IMR-90 (cell line): ENCODE results near the gene PPM1D. TPM values are rescaled to one million over a fixed set of nuclear protein-coding genes. Genes with fewer than 3 reads are reported as not detected.
A peak's percentile ranks its signal among the peaks of the same experiment; 100 is the strongest.

Source experiments
- ATAC-seq: fragments of 200-7000 bp; cut with Tn5 transposase; 2 replicates; pipeline ENCODE4 v1.9.1; 2020; ENCODE audit warnings: low read depth, mild to moderate bottlenecking, moderate library complexity
- BruUV-seq: library from RNA; stranded (reverse); fragments of 400-500 nt; replicated peaks from 2 replicates; lab custom pipeline; 2021; lab: Mats Ljungman, UMichigan
- CTCF ChIA-PET: fragments of 300-600 bp; formaldehyde crosslinking; extraction: SDS; loops from one replicate; lab custom pipeline; 2021; ENCODE audit warnings: antibody characterized with exemption; lab: Yijun Ruan, JAX
- POLR2A ChIA-PET: fragments of 300-600 bp; sonication (Branson Sonifier 250); formaldehyde crosslinking; loops from one replicate; lab custom pipeline; 2022; ENCODE audit warnings: antibody characterized with exemption; ENCODE audit not compliant: unreplicated experiment; lab: Charles Lee
- DNase-seq: peaks from one replicate; pipeline ENCODE4 v3.0.0; 2013
- H2AFZ ChIP-seq: replicated peaks from 2 replicates; pipeline ENCODE3; 2013; ENCODE audit warnings: low read length, mild to moderate bottlenecking; ENCODE audit not compliant: poor library complexity
- H2AK5ac ChIP-seq: 2 replicates; pipeline ENCODE4 v1.6.1; 2013; ENCODE audit warnings: low read depth, low read length, inconsistent platforms
- H2AK9ac ChIP-seq: replicated peaks from 2 replicates; pipeline ENCODE3; 2013; ENCODE audit warnings: mild to moderate bottlenecking, low read depth, low read length, moderate library complexity; ENCODE audit not compliant: poor library complexity
- H2BK120ac ChIP-seq: 2 replicates; pipeline ENCODE4 v1.6.1; 2013; ENCODE audit warnings: low read depth, low read length, inconsistent platforms
- H2BK15ac ChIP-seq: 3 replicates; pipeline ENCODE4 v1.6.1; 2013; ENCODE audit warnings: low read depth, low read length, inconsistent platforms
- H2BK20ac ChIP-seq: 2 replicates; pipeline ENCODE4 v1.6.1; 2013; ENCODE audit warnings: low read depth, mild to moderate bottlenecking, inconsistent platforms, low read length, moderate library complexity
- H2BK5ac ChIP-seq: 2 replicates; pipeline ENCODE4 v1.6.1; 2013; ENCODE audit warnings: mild to moderate bottlenecking, low read depth, low read length, inconsistent platforms; ENCODE audit not compliant: poor library complexity, severe bottlenecking
- H3K14ac ChIP-seq: replicated peaks from 2 replicates; pipeline ENCODE4 v1.6.1; 2013; ENCODE audit warnings: low read depth, low read length, inconsistent platforms
- H3K18ac ChIP-seq: 2 replicates; pipeline ENCODE4 v1.6.1; 2013; ENCODE audit warnings: low read depth, low read length, control low read depth
- H3K23ac ChIP-seq: 2 replicates; pipeline ENCODE4 v1.6.1; 2013; ENCODE audit warnings: low read depth, low read length, inconsistent platforms
- H3K27ac ChIP-seq: 2 replicates; pipeline ENCODE4 v1.5.1; 2013; ENCODE audit warnings: mild to moderate bottlenecking, control low read depth, low read length; ENCODE audit not compliant: insufficient read depth
- H3K27me3 ChIP-seq: 2 replicates; pipeline ENCODE4 v1.6.1; 2013; ENCODE audit warnings: low read length; ENCODE audit not compliant: control insufficient read depth, insufficient read depth
- H3K36me3 ChIP-seq: 2 replicates; pipeline ENCODE4 v1.6.1; 2013; ENCODE audit warnings: low read length, mixed read lengths; ENCODE audit not compliant: control insufficient read depth, insufficient read depth
- H3K4ac ChIP-seq: 2 replicates; pipeline ENCODE4 v1.6.1; 2013; ENCODE audit warnings: low read depth, low read length, inconsistent platforms
- H3K4me1 ChIP-seq: 2 replicates; pipeline ENCODE4 v1.6.1; 2013; ENCODE audit warnings: low read length, mixed read lengths; ENCODE audit not compliant: control insufficient read depth, insufficient read depth
- H3K4me2 ChIP-seq: 2 replicates; pipeline ENCODE4 v1.6.1; 2013; ENCODE audit warnings: low read depth, mild to moderate bottlenecking, control low read depth, low read length, moderate library complexity
- H3K4me3 ChIP-seq: 2 replicates; pipeline ENCODE4 v1.5.1; 2013; ENCODE audit warnings: low read depth, mild to moderate bottlenecking, control low read depth, low read length, moderate library complexity; ENCODE audit not compliant: insufficient read depth
- H3K56ac ChIP-seq: 2 replicates; pipeline ENCODE4 v1.6.1; 2013; ENCODE audit warnings: low read length, inconsistent platforms; ENCODE audit not compliant: insufficient read depth; ENCODE audit errors: extremely low read depth
- H3K79me1 ChIP-seq, 2 experiments: 2 replicates each; pipeline ENCODE4 v1.6.1; 2013; ENCODE audit warnings: low read length in 2 of 2, inconsistent platforms in 1 of 2, low read depth in 1 of 2
- H3K9ac ChIP-seq: 2 replicates; pipeline ENCODE4 v1.6.1; 2013; ENCODE audit warnings: low read depth, low read length, control low read depth
- H3K9me1 ChIP-seq: 2 replicates; pipeline ENCODE4 v1.6.1; 2013; ENCODE audit warnings: low read length, inconsistent platforms; ENCODE audit not compliant: insufficient read depth
- H3K9me3 ChIP-seq: 2 replicates; pipeline ENCODE4 v1.6.1; 2013; ENCODE audit warnings: low read length; ENCODE audit not compliant: control insufficient read depth, insufficient read depth
- H4K20me1 ChIP-seq: 2 replicates; pipeline ENCODE4 v1.6.1; 2013; ENCODE audit warnings: low read length, inconsistent platforms; ENCODE audit not compliant: insufficient read depth
- H4K5ac ChIP-seq: 2 replicates; pipeline ENCODE4 v1.6.1; 2013; ENCODE audit warnings: mild to moderate bottlenecking, low read depth, low read length, control low read depth
- H4K8ac ChIP-seq, 2 experiments: 2 replicates each; pipeline ENCODE4 v1.6.1; 2013; ENCODE audit warnings: low read depth in 2 of 2, low read length in 2 of 2, control low read depth in 1 of 2, inconsistent platforms in 1 of 2
- H4K91ac ChIP-seq: 2 replicates; pipeline ENCODE4 v1.6.1; 2013; ENCODE audit warnings: low read depth, low read length, inconsistent platforms; ENCODE audit not compliant: insufficient read depth
- CEBPB ChIP-seq: IDR thresholded peaks from 2 replicates; pipeline ENCODE4 v1.6.1; 2012; ENCODE audit warnings: low read depth, low read length, improper control_type of control experiment
- CHD1 ChIP-seq: IDR thresholded peaks from 2 replicates; pipeline ENCODE4 v1.6.1; 2012; ENCODE audit warnings: low read depth, low read length, improper control_type of control experiment
- ELK1 ChIP-seq: fragments of 150-350 bp; IDR thresholded peaks from 2 replicates; pipeline ENCODE4 v1.6.1; 2016; ENCODE audit warnings: low read depth, mild to moderate bottlenecking, low read length, moderate library complexity, borderline replicate concordance
- FOS ChIP-seq: fragments of 150-350 bp; IDR thresholded peaks from 2 replicates; pipeline ENCODE4 v1.6.1; 2016; ENCODE audit warnings: low read depth, low read length
- MAZ ChIP-seq: IDR thresholded peaks from 2 replicates; pipeline ENCODE4 v1.6.1; 2012; ENCODE audit warnings: low read depth, mild to moderate bottlenecking, low read length, improper control_type of control experiment, moderate library complexity, borderline replicate concordance
- POLR2A ChIP-seq: IDR thresholded peaks from 2 replicates; pipeline ENCODE4 v1.6.1; 2012; ENCODE audit warnings: mild to moderate bottlenecking, low read depth, low read length
- RFX5 ChIP-seq: IDR thresholded peaks from 2 replicates; pipeline ENCODE4 v1.8.0; 2012; ENCODE audit warnings: low read depth, mild to moderate bottlenecking, low read length, moderate library complexity
- SMC3 ChIP-seq: fragments of 150-350 bp; IDR thresholded peaks from 2 replicates; pipeline ENCODE4 v1.6.1; 2016; ENCODE audit warnings: low read depth, mild to moderate bottlenecking, antibody characterized with exemption, low read length, moderate library complexity
- WGBS, 2 experiments: methylation state at CpG; one replicate each; pipeline versions ENCODE4 v1.1.5 to v1.1.7; 2013; ENCODE audit warnings: missing lambda C conversion rate in 2 of 2; ENCODE audit not compliant: insufficient read length in 1 of 2; ENCODE audit errors: extremely low coverage in 2 of 2; 5-methylcytosine and 5-hydroxymethylcytosine counted together
- dilution Hi-C: fragments of 300-500 bp; cut with HindIII; formaldehyde crosslinking; loops from one replicate; pipeline ENCODE4 v1.14.3; 2018; ENCODE audit warnings: low sequenced_read_pairs; ENCODE audit not compliant: unreplicated experiment
- in situ Hi-C: fragments of 300-500 bp; cut with MboI; formaldehyde crosslinking; loops from 3 replicates; pipeline ENCODE4 v1.14.3; 2019; ENCODE audit warnings: low sequenced_read_pairs, inconsistent platforms, mixed read lengths
- intact Hi-C: fragments of 100-400 bp; cut with micrococcal nuclease; formaldehyde crosslinking; loops from 2 replicates; pipeline ENCODE4 v1.10.0; 2022
- polyA plus RNA-seq, 3 experiments: library from polyadenylated mRNA; depleted of rRNA; stranded (reverse); fragments of >200 nt; gene quantifications; 2 replicates each; pipeline ENCODE4 v1.2.3, GENCODE V29; 2012; ENCODE audit warnings: low replicate concordance in 1 of 3
- total RNA-seq: library from RNA; depleted of rRNA; stranded (reverse); fragments of >200 nt; gene quantifications from 2 replicates; pipeline ENCODE4 v1.2.3, GENCODE V29; 2012

Gene PPM1D
- total and polyA plus RNA-seq, 2 of the 4 experiments (the other 2 are of a cell fraction), result 5.5 to 16.1 TPM

GRCh38 chr17:60598001-60598736 is 1.8 kb upstream of the PPM1D start:
- intact Hi-C loops, result no loop called here
- no TSS peak for BruUV-seq
- Histone ChIP-seq H2BK120ac (no peak overlapping the region), H3K36me3 (no peaks in the 10 kb centered on the region), H3K9me1 (no peaks in the 10 kb centered on the region), H3K4me3 (no peak overlapping the region), H4K8ac (peak overlapping the region in 1 of 2 experiments; percentile 45; a peak in 2 of 4 replicates), H4K5ac (no peak overlapping the region), H3K18ac (no peak overlapping the region), H3K9ac (no peak overlapping the region; the same call in 1 of the 2 replicates), H3K4me1 (no peaks in the 10 kb centered on the region; the same call in 1 of the 2 replicates), H3K27me3 (no peaks in the 10 kb centered on the region), H2AFZ (no peak overlapping the region), H3K4ac (no peak overlapping the region; the same call in 1 of the 2 replicates), H4K91ac (no peak overlapping the region), H3K4me2 (peak overlapping the region; percentile 49; the same call in 1 of the 2 replicates), H3K27ac (no peak overlapping the region), H4K20me1 (peaks cover 16% of the 10 kb centered on the region), H2AK9ac (no peak overlapping the region), H3K14ac (no peak overlapping the region; the same call in 1 of the 2 replicates), H3K79me1 (peaks cover 0 to 12% of the 10 kb centered on the region in 2 experiments; a peak in 2 of 4 replicates), H2BK20ac (no peak overlapping the region), H3K23ac (peak overlapping the region; percentile 67; the same call in 1 of the 2 replicates), H3K9me3 (no peaks in the 10 kb centered on the region), H2BK15ac (no peak overlapping the region), H3K56ac (no peak overlapping the region), H2BK5ac (peak overlapping the region; percentile 24), H2AK5ac (no peak overlapping the region)
- POLR2A ChIA-PET, result no interaction called here
- TF ChIP-seq CEBPB (no peak), RFX5 (no peak), FOS (no peak), POLR2A (no peak), SMC3 (no peak), ELK1 (no peak), CHD1 (no peak), MAZ (no peak)
- DNase-seq, result no peak
- CTCF ChIA-PET, result no interaction called here
- ATAC-seq, result no peak
- in situ Hi-C loops, result no loop called here
- dilution Hi-C loops, result no loop called here
- WGBS, 2 experiments, result 50% methylated on average over 6 of the region's 7 CpGs; no CpG with 5 or more reads in 1 of the 2 experiments
